ENCODE measurements around the gene BCKDHA. TPM values are rescaled to one million over a fixed set of nuclear protein-coding genes. Genes with fewer than 3 reads are reported as not detected.
A peak's percentile ranks its signal among the peaks of the same experiment; 100 is the strongest.
"Not testable (repeated sequence)": the region's sequence is repeated elsewhere in the genome, so short reads cannot be mapped to it uniquely, and the experiment has no call there.

Gene BCKDHA
- total RNA-seq, 1 donor: 15.3 TPM

DNA sequence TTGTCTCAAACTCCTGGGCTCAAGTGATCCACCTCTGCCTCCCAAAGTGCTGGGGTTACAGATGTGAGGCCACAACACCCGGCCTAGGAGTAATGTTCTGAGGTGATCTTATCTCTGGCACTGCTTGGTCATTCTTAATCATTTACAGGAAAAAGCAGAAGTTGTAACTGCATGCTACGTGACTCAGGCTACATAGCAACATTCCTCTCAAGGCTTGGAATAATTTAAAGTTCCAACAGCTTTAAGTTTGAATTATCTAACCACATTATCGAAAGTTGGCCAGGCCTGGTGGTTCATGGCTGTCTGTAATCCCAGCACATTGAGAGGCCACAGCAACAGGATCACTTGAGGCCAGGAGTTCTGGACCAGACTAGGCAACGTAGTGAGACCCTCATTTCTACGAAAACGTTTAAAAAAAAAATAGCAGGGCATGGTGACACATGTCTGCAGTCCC is 29.7 kb upstream of the BCKDHA start:
- TF ChIP-seq, protein P1, sequence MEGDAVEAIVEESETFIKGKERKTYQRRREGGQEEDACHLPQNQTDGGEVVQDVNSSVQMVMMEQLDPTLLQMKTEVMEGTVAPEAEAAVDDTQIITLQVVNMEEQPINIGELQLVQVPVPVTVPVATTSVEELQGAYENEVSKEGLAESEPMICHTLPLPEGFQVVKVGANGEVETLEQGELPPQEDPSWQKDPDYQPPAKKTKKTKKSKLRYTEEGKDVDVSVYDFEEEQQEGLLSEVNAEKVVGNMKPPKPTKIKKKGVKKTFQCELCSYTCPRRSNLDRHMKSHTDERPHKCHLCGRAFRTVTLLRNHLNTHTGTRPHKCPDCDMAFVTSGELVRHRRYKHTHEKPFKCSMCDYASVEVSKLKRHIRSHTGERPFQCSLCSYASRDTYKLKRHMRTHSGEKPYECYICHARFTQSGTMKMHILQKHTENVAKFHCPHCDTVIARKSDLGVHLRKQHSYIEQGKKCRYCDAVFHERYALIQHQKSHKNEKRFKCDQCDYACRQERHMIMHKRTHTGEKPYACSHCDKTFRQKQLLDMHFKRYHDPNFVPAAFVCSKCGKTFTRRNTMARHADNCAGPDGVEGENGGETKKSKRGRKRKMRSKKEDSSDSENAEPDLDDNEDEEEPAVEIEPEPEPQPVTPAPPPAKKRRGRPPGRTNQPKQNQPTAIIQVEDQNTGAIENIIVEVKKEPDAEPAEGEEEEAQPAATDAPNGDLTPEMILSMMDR (IDR thresholded peaks at IDR 0.05; ENCODE audit: insufficient read depth, low read length): no peak
- no peak overlapping the region for H3K4me3 ChIP-seq (ENCODE audit: low read depth, low read length)
- DNase-seq (ENCODE audit: low read depth): peak; percentile 96

DNA sequence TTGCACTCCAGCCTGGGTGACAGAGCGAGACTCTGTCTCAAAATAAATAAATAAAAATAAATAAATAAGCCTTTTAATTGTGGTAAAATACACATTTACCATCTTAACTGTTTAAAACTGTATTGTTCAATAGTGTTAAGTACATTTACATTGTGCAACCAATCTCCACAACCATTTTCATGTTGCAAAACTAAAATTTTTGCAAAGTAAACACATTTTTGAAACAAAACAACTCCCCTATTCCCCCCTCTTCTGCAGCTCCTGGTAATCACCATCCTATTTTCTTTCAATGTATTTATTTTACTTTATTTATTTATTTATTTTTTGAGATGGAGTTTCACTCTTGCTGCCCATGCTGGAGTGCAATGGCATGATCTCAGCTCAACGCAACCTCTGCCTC is 27.8 kb upstream of the BCKDHA start:
- no peak for DNase-seq (ENCODE audit: low read depth)

DNA sequence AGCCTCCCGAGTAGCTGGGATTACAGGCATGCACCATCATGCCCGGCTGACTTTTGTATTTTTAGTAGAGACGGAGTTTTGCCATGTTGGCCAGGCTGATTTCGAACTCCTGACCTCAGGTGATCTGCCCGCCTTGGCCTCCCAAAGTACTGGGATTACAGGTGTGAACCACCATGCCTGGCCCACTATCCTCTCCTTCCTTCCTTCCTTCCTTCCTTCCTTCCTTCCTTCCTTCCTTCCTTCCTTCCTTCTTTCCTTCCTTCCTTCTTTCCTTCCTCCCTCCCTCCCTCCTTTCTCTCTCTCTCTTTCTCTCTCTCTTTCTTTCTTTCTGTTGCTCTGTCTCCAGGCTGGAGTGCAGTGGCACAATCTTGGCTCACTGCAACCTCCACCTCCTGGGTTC is 26.5 kb upstream of the BCKDHA start:
- H3K4me3 ChIP-seq (ENCODE audit: low read depth, low read length); DNase-seq (ENCODE audit: low read depth): not testable (repeated sequence)

More for the DNA sequence above, 27.8 kb upstream of the BCKDHA start:
- TF ChIP-seq, protein P1 (IDR thresholded peaks at IDR 0.05; ENCODE audit: insufficient read depth, low read length): no peak
- H3K4me3 ChIP-seq (ENCODE audit: low read depth, low read length): no peak overlapping the region

DNA sequence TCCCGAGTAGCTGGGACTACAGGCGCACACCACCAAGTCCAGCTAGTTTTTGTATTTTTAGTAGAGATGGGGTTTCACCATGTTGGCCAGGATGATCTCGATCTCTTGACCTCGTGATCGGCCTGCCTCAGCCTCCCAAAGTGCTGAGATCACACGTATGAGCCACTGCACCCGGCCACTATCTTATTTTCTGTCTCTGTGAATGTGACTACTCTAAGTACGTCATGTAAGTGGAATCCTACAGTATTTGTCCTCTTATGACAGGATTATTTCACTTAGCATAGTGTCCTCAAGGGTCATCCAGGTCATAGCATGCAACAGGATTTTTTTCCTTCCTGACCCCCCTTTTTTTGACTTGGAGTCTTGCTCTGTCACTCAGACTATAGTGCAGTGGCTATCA is 26.1 kb upstream of the BCKDHA start:
- DNase-seq (ENCODE audit: low read depth): no peak
- TF ChIP-seq, protein P1 (IDR thresholded peaks at IDR 0.05; ENCODE audit: insufficient read depth, low read length): no peak
- no peak overlapping the region for H3K4me3 ChIP-seq (ENCODE audit: low read depth, low read length)

DNA sequence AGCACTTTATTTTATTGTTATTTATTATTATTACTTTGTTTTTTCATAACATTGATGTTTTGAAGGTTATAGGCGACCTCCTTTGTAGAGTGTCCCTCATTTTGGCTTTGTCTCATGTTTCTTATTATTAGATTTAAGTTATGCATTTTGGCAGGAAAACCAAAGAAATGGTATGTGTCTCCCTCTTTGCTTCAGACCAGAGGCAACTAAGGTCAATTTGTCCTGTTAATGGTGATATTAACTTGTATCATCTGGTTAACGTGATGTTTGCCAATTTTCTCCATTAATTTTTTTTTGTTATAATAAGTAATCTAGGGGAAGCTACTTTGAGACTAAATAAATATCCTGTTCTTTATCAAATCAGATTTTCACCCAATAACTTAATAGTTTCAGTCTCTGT is 25.1 kb upstream of the BCKDHA start:
- no peak for DNase-seq (ENCODE audit: low read depth)
- H3K4me3 ChIP-seq (ENCODE audit: low read depth, low read length): no peak overlapping the region
- TF ChIP-seq, protein P1 (IDR thresholded peaks at IDR 0.05; ENCODE audit: insufficient read depth, low read length): no peak

DNA sequence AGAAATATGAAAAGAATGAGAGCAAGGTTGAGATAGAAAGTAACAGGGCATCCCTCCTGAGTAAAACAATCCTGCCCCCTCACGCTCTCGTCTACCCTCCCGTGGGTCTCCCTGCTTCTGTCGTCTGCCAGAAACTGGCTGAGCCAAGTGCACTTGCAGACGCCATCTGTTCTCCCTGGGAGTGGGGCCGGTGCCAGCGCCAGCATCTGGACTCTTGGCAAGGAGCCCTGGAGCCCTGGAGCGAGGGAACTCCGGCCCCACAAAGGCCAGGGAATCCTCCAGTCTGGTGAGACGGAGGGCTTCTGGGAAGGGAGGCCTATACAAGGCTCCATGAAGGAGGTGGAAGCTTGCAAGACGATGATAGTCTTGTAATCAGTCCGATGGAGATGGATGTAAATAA is 23.6 kb upstream of the BCKDHA start:
- TF ChIP-seq, protein P1 (IDR thresholded peaks at IDR 0.05; ENCODE audit: insufficient read depth, low read length): no peak
- peak; percentile 92 for DNase-seq (ENCODE audit: low read depth)
- no peak overlapping the region for H3K4me3 ChIP-seq (ENCODE audit: low read depth, low read length)

DNA sequence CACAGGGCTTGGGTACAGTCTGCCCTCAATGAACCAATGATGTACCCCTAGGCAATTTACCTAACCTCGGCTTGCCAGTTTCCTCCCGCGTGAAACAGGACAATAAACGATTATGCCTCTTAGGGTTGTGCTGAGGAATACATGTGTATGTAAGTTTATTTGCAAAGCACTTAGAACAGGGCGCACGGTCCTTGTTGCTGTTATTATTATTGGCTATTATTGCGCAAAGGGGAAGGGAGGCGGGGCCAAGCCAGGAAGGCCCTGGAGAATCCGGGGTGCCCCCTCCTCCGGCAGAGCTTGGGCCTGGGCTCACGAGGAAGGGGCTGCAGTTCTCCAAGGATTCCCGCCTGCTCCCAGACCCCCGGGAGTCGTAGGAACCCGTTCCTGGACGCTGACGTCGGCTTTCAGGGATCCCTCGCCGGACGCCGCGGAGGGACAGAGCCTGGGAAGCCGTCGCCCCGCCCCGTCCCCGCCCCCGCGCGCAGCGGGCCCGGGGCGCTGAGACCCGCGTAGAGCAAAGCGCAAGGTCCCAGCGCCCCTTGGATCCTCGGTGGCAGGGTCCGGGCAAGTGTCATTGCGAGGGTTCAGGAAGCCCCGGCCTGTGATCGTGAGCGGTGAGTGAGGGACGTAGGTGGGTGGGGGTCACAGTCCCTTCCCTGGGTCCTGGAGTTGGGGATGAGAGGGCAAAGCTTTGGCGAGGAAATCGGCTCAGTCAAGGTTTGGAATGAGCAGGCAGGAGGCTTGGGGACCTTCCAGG is 21.2 kb upstream of the BCKDHA start, which contains the start of gene TMEM91:
TMEM91 (plus strand) TSS at position 293 of the 757 bp plus-strand sequence. CDS start 1,777 bp downstream, outside the sequence.
- peak; percentile 26 for DNase-seq (ENCODE audit: low read depth)
- TF ChIP-seq, protein P1 (IDR thresholded peaks at IDR 0.05; ENCODE audit: insufficient read depth, low read length): no peak
- H3K4me3 ChIP-seq (ENCODE audit: low read depth, low read length): peak within 1 kb of the TSS; percentile 66

Measured in fibroblast of the aortic adventitia (primary cell).